ENCODE results near the gene MDFI.

The MDFI gene

DNA sequence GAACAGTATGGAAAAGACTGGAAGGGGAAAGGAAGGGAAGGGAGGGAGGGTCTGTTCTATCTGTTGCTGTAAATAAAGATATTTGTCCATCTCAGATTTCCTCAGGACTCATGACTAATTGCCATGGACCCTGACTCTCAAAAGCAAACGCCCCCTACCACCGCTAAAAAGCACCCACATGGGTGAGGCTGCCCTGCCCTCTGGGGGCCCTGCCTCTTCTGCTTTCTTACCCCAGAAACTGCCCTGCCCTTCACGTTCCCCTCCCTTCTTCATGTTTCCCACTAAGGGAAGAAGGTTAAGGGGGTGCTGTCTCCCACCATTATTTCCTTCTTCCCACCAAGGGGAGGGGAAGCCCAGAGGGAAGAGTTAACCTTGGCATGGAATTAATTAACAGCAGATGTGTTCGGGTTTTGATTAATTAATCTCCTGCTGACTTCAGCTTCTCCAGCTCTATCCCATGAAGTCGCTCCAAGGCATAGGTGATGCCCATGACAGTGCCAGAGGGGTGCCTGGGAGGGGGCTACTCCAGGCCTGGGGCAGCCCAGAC is 16.0 kb downstream of the MDFI start:
- Histone ChIP-seq H3K9ac (ENCODE audit: low read length in 5 of 5) (no peak overlapping the region), H3K4me3 (ENCODE audit: low read depth in 1 of 5, low read length in 5 of 5) (no peak overlapping the region), H3K27ac (ENCODE audit: low read depth, low read length) (no peak overlapping the region), H3K27me3 (ENCODE audit: control insufficient read depth in 5 of 5, insufficient read depth in 4 of 5, low read length in 5 of 5) (no peaks in the 10 kb centered on the region), H3K36me3 (ENCODE audit: control insufficient read depth in 5 of 5, insufficient read depth in 5 of 5, low read length in 5 of 5) (peaks cover 0 to 30% (median 13%) of the 10 kb centered on the region in 5 donors), H3K4me1 (ENCODE audit: control insufficient read depth in 5 of 5, insufficient read depth in 5 of 5, low read length in 5 of 5) (peaks cover 0 to 13% (median 9%) of the 10 kb centered on the region in 5 donors), H3K9me3 (ENCODE audit: control insufficient read depth in 5 of 5, low read length in 5 of 5) (no peaks in the 10 kb centered on the region)

GRCh38 chr6:41654698-41655151 is 16.5 kb downstream of the MDFI start:
- H3K4me1 ChIP-seq (ENCODE audit: control insufficient read depth in 5 of 5, insufficient read depth in 5 of 5, low read length in 5 of 5): peaks cover 0 to 10% (median 9%) of the 10 kb centered on the region in 5 donors
- peaks cover 0 to 27% (median 13%) of the 10 kb centered on the region in 5 donors for H3K36me3 ChIP-seq (ENCODE audit: control insufficient read depth in 5 of 5, insufficient read depth in 5 of 5, low read length in 5 of 5)
- no peak overlapping the region for H3K4me3 ChIP-seq (ENCODE audit: low read depth in 1 of 5, low read length in 5 of 5)
- no peaks in the 10 kb centered on the region for H3K9me3 ChIP-seq (ENCODE audit: control insufficient read depth in 5 of 5, low read length in 5 of 5)
- H3K27me3 ChIP-seq (ENCODE audit: control insufficient read depth in 5 of 5, insufficient read depth in 4 of 5, low read length in 5 of 5): no peaks in the 10 kb centered on the region
- no peak overlapping the region for H3K27ac ChIP-seq (ENCODE audit: low read depth, low read length)
- H3K9ac ChIP-seq (ENCODE audit: low read length in 5 of 5): no peak overlapping the region

GRCh38 chr6:41655176-41655575 is 16.9 kb downstream of the MDFI start:
- Histone ChIP-seq H3K9ac (ENCODE audit: low read length in 5 of 5) (no peak overlapping the region), H3K4me3 (ENCODE audit: low read depth in 1 of 5, low read length in 5 of 5) (no peak overlapping the region), H3K36me3 (ENCODE audit: control insufficient read depth in 5 of 5, insufficient read depth in 5 of 5, low read length in 5 of 5) (peaks cover 0 to 23% (median 13%) of the 10 kb centered on the region in 5 donors), H3K9me3 (ENCODE audit: control insufficient read depth in 5 of 5, low read length in 5 of 5) (no peaks in the 10 kb centered on the region), H3K27ac (ENCODE audit: low read depth, low read length) (no peak overlapping the region), H3K4me1 (ENCODE audit: control insufficient read depth in 5 of 5, insufficient read depth in 5 of 5, low read length in 5 of 5) (peaks cover 0 to 10% (median 9%) of the 10 kb centered on the region in 5 donors), H3K27me3 (ENCODE audit: control insufficient read depth in 5 of 5, insufficient read depth in 4 of 5, low read length in 5 of 5) (no peaks in the 10 kb centered on the region)

- peaks cover 2 to 10% (median 9%) of the 10 kb centered on the region in 5 donors for H3K4me1 ChIP-seq (ENCODE audit: control insufficient read depth in 5 of 5, insufficient read depth in 5 of 5, low read length in 5 of 5)
- H3K9me3 ChIP-seq (ENCODE audit: control insufficient read depth in 5 of 5, low read length in 5 of 5): no peaks in the 10 kb centered on the region
- H3K9ac ChIP-seq (ENCODE audit: low read length in 5 of 5): no peak overlapping the region
- H3K4me3 ChIP-seq (ENCODE audit: low read depth in 1 of 5, low read length in 5 of 5): no peak overlapping the region
- no peaks in the 10 kb centered on the region for H3K27me3 ChIP-seq (ENCODE audit: control insufficient read depth in 5 of 5, insufficient read depth in 4 of 5, low read length in 5 of 5)
- H3K27ac ChIP-seq (ENCODE audit: low read depth, low read length): no peak overlapping the region
- H3K36me3 ChIP-seq (ENCODE audit: control insufficient read depth in 5 of 5, insufficient read depth in 5 of 5, low read length in 5 of 5): peaks cover 0 to 20% (median 13%) of the 10 kb centered on the region in 5 donors
These were observed 17.4 kb downstream of the MDFI start for GRCh38 chr6:41655646-41656001.

GRCh38 chr6:41656002-41656691 is 17.9 kb downstream of the MDFI start:
- H3K9ac ChIP-seq (ENCODE audit: low read length in 5 of 5): no peak overlapping the region
- H3K36me3 ChIP-seq (ENCODE audit: control insufficient read depth in 5 of 5, insufficient read depth in 5 of 5, low read length in 5 of 5): peaks cover 0 to 17% (median 13%) of the 10 kb centered on the region in 5 donors
- no peak overlapping the region for H3K27ac ChIP-seq (ENCODE audit: low read depth, low read length)
- H3K4me1 ChIP-seq (ENCODE audit: control insufficient read depth in 5 of 5, insufficient read depth in 5 of 5, low read length in 5 of 5): peaks cover 2 to 10% (median 9%) of the 10 kb centered on the region in 5 donors
- no peak overlapping the region for H3K4me3 ChIP-seq (ENCODE audit: low read depth in 1 of 5, low read length in 5 of 5)
- H3K9me3 ChIP-seq (ENCODE audit: control insufficient read depth in 5 of 5, low read length in 5 of 5): no peaks in the 10 kb centered on the region
- no peaks in the 10 kb centered on the region for H3K27me3 ChIP-seq (ENCODE audit: control insufficient read depth in 5 of 5, insufficient read depth in 4 of 5, low read length in 5 of 5)

GRCh38 chr6:41657131-41658094 is 19.1 kb downstream of the MDFI start:
- Histone ChIP-seq H3K36me3 (ENCODE audit: control insufficient read depth in 5 of 5, insufficient read depth in 5 of 5, low read length in 5 of 5) (peaks cover 0 to 8% (median 5%) of the 10 kb centered on the region in 5 donors), H3K27me3 (ENCODE audit: control insufficient read depth in 5 of 5, insufficient read depth in 4 of 5, low read length in 5 of 5) (no peaks in the 10 kb centered on the region), H3K4me1 (ENCODE audit: control insufficient read depth in 5 of 5, insufficient read depth in 5 of 5, low read length in 5 of 5) (peaks cover 2 to 10% (median 9%) of the 10 kb centered on the region in 5 donors), H3K9ac (ENCODE audit: low read length in 5 of 5) (no peak overlapping the region), H3K27ac (ENCODE audit: low read depth, low read length) (no peak overlapping the region), H3K9me3 (ENCODE audit: control insufficient read depth in 5 of 5, low read length in 5 of 5) (no peaks in the 10 kb centered on the region), H3K4me3 (ENCODE audit: low read depth in 1 of 5, low read length in 5 of 5) (no peak overlapping the region)

DNA sequence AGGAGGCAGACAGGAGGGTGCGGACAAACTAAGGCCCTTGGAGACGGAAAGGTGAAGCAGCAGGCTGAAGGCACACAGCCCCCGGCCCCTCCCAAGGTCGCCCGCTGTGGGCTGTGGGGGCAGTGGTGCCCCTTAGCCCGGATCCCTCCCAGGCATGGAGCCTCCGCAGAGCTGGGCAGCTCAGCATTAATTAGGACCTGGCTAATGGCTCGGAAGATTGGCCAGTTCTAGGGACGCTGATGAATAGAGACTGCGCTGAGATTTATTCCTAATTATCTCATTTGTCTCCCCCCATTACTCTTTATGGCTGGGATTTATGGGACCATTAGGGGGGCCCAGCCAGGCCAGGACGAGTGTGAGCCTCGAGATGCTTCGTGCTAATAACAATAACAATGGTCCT is 20.4 kb downstream of the MDFI start:
- Histone ChIP-seq H3K9me3 (ENCODE audit: control insufficient read depth in 5 of 5, low read length in 5 of 5) (no peaks in the 10 kb centered on the region), H3K27ac (ENCODE audit: low read depth, low read length) (no peak overlapping the region), H3K36me3 (ENCODE audit: control insufficient read depth in 5 of 5, insufficient read depth in 5 of 5, low read length in 5 of 5) (no peaks in the 10 kb centered on the region), H3K4me3 (ENCODE audit: low read depth in 1 of 5, low read length in 5 of 5) (no peak overlapping the region), H3K27me3 (ENCODE audit: control insufficient read depth in 5 of 5, insufficient read depth in 4 of 5, low read length in 5 of 5) (no peaks in the 10 kb centered on the region), H3K4me1 (ENCODE audit: control insufficient read depth in 5 of 5, insufficient read depth in 5 of 5, low read length in 5 of 5) (peaks cover 2 to 10% (median 9%) of the 10 kb centered on the region in 5 donors), H3K9ac (ENCODE audit: low read length in 5 of 5) (no peak overlapping the region)

DNA sequence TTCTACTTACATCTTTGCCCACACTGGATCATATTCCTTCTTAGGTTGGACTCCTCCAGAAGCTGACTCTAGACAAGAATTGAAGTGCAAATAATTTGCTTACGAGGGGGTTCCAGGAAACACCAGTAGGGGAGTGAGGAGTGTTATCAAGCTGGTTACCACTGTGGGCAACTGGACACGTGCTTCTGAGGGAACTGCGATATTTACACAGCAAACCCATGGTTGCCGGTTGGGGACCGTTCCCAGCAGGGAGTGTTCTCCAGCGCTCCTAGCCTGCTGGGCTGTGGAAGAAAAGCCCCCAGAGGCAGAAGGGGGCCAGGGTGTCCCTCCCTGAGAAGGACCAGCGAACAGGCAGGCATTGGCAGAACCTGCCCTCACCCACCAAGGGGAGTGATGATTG is 21.7 kb downstream of the MDFI start:
- Histone ChIP-seq H3K9me3 (ENCODE audit: control insufficient read depth in 5 of 5, low read length in 5 of 5) (no peaks in the 10 kb centered on the region), H3K4me3 (ENCODE audit: low read depth in 1 of 5, low read length in 5 of 5) (no peak overlapping the region), H3K27ac (ENCODE audit: low read depth, low read length) (no peak overlapping the region), H3K27me3 (ENCODE audit: control insufficient read depth in 5 of 5, insufficient read depth in 4 of 5, low read length in 5 of 5) (no peaks in the 10 kb centered on the region), H3K4me1 (ENCODE audit: control insufficient read depth in 5 of 5, insufficient read depth in 5 of 5, low read length in 5 of 5) (peaks cover 2 to 10% (median 3%) of the 10 kb centered on the region in 5 donors), H3K36me3 (ENCODE audit: control insufficient read depth in 5 of 5, insufficient read depth in 5 of 5, low read length in 5 of 5) (no peaks in the 10 kb centered on the region), H3K9ac (ENCODE audit: low read length in 5 of 5) (no peak overlapping the region)

GRCh38 chr6:41663568-41663967 is 25.3 kb downstream of the MDFI start:
- no peak overlapping the region for H3K27ac ChIP-seq (ENCODE audit: low read depth, low read length)
- H3K9me3 ChIP-seq (ENCODE audit: control insufficient read depth in 5 of 5, low read length in 5 of 5): no peaks in the 10 kb centered on the region
- H3K4me1 ChIP-seq (ENCODE audit: control insufficient read depth in 5 of 5, insufficient read depth in 5 of 5, low read length in 5 of 5): peaks cover 0 to 2% (median 0%) of the 10 kb centered on the region in 5 donors
- H3K4me3 ChIP-seq (ENCODE audit: low read depth in 1 of 5, low read length in 5 of 5): no peak overlapping the region
- no peaks in the 10 kb centered on the region for H3K36me3 ChIP-seq (ENCODE audit: control insufficient read depth in 5 of 5, insufficient read depth in 5 of 5, low read length in 5 of 5)
- no peak overlapping the region for H3K9ac ChIP-seq (ENCODE audit: low read length in 5 of 5)
- H3K27me3 ChIP-seq (ENCODE audit: control insufficient read depth in 5 of 5, insufficient read depth in 4 of 5, low read length in 5 of 5): no peaks in the 10 kb centered on the region

Data from subcutaneous abdominal adipose tissue (tissue), 5 donors.